Neural cell (in vitro differentiated cells): Measurements from ENCODE around the gene HLA-DQB1.

Experiments
- CTCF ChIP-seq: fragments of 450-650 bp; IDR thresholded peaks from 2 replicates; pipeline ENCODE4 v1.5.1; 2014; ENCODE audit warnings: antibody characterized with exemption, mild to moderate bottlenecking, moderate library complexity; ENCODE audit not compliant: poor library complexity, severe bottlenecking
- RAD21 ChIP-seq: fragments of 450-650 bp; conservative IDR thresholded peaks from 2 replicates; pipeline ENCODE4 v1.6.1; 2014; ENCODE audit warnings: antibody characterized with exemption, mild to moderate bottlenecking, moderate library complexity

GRCh38 chr6:32637219-32637880 is 29.1 kb downstream of the HLA-DQB1 start, which contains the start of gene HLA-DQA1:
- TF ChIP-seq RAD21 (no peak), CTCF (no peak)
